ENCODE measurements around the gene BANF2.

Gene BANF2

DNA sequence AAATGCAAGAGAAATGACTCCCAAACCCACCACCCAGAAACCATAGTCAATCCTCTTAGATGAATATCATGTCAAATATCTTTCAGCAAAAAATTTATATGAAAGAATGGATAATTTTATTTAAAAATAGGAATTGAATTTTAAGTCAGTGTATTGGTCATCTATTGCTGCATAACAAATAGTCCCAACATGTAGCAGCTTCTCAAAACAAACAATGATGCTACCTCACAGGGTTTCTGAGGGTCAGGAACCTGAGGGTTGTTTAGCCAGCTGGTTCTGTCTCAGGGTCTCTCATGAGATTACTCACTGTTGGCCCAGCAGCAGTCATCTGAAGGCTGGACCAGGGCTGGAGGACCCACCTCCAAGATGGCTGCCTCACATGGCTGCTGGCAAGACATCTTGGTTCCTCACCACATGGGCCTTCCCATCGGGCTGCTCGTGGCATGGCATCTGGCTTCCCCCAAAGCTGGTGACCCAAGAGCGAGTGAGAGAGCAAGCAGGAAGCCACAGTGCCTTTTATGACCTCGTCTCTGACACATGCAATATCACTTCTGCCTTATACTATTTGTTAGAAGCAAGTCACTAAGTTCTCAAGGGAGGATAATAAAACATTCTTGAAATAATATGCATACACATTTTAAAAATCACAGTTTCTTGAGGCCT, 36.3 kb downstream of the BANF2 start:
- DNase-seq, result no peak

DNA sequence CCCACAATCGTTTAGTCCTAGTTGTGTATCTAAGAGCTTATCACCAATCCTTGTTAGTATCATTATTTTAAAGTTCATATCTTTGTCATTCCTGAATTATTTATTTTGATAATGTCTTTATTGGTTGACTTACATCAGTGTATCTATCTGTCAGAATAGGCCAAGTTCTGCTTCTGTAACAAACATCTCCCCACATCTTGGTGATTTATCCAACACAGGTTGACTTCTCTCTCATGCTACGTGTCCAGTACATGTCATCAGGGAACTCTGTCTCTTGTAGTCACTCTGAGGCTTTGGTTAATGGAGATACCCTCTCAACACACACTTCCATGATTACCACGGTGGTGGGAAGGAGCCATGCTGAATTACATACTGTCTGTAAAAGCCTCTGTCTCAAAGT, 38.4 kb downstream of the BANF2 start:
- DNase-seq, result no peak

DNA sequence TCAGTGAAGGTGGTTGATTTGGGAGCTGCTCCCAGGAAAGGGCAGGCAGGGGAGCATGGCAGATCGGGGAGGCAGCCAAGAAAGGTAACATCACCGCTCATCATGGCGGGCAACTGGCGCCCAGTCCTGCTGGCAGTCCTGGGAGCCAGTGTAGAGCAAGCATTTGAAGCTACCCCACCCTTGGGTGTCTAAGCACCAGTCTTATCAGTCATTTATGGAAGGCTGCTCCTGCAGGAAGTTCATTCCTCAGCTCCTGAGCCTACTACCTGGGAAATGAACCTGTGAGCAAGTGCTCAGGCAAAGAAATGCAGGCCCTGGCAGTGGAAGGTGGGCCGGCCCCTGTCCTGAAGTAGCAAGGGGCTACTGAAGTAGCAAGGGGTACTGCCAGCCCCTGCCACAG, 41.5 kb downstream of the BANF2 start:
- no peak for DNase-seq

DNA sequence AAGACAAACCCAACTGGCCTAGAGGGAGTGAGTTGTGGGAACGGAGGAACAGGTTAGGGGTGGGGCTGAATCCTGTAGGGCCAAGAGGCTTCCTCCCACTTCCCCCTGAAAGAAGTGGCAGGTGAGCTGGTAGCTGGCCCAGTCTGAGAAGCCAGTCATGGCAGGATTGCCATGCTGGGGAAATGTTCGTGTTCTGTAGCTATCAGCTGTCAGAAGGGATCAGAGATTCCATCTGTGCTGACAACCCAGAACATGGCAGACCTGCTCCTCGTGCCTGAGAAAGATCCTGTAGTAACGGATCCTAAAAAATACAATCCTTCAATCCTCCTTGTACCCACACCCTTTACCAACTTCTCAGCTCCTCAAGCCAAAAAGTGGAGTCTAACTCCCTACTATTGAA, 43.0 kb downstream of the BANF2 start:
- DNase-seq, result no peak

DNA sequence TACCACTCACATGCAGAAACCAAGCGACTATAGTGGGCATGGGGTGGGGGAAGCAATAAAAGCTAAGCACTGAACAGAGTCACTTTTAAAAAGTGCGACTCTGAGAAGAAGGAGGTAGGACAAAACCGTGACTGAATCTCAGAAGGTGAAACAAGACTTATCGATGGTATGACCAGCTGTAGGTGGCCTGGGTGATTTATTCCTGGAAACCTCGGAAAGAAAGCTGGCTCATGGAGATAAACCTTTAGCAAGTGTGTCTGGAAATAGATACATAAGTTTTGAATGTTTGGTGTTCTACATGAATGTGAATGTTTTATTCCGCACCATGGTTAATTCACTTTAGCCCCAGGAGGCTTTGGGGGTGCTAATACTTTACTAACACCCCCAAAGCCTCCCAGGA, 43.9 kb downstream of the BANF2 start:
- no peak for DNase-seq

DNA sequence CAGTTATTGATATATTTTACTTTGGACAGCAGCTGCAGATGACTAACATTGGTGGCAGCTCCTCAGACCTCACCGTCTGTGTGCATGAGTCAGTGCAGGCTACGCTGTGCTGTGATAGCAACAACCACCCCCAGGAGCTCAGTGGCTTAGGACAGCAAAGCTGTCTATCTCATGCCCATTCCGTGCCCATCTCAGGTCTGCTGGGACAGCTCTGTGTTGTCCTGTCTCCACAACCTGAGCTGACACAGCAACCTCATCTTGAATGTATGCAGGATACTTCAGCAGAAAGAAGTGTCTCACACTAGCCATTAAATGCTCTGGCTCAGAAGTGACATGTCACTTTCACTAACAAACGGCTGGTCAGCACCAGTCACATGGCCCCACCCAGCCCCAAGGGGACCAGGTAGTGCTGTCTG, 47.7 kb downstream of the BANF2 start:
- DNase-seq, result no peak

DNA sequence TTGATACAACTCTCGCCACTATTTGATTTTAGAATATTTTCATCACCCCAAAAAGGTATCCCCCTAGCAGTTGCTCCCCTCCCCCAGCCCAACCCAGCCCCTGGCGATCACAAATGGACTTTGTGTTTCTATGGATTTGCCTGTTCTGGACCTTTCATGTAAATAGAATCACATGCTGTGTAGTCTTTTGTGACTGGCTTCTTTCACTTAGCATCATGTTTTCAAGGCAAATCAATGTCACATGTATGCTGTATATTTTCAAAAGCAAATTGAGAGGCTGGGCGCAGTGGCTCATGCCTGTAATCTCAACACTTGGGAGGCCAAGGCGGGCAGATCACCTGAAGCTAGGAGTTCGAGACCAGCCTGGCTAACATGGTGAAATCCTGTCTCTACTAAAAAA, 48.5 kb downstream of the BANF2 start:
- DNase-seq, result no peak

DNA sequence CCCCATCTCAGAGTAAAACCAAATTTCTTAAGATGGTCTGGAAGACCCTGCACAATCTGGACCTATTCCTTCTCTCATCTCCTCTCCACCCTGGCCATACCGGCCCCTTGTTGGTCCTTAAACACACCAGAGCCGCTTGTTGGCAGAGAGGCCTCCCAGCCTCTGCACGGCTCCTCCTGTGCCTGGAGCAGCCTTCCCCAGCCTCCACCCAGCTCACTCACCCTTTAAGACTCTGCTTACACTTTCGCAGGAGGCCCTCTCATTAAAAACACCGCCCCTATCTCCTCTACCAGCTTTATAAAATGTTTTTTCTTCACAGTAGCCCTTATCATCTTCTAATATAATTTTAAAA, 49.8 kb downstream of the BANF2 start:
- no peak for DNase-seq

DNA sequence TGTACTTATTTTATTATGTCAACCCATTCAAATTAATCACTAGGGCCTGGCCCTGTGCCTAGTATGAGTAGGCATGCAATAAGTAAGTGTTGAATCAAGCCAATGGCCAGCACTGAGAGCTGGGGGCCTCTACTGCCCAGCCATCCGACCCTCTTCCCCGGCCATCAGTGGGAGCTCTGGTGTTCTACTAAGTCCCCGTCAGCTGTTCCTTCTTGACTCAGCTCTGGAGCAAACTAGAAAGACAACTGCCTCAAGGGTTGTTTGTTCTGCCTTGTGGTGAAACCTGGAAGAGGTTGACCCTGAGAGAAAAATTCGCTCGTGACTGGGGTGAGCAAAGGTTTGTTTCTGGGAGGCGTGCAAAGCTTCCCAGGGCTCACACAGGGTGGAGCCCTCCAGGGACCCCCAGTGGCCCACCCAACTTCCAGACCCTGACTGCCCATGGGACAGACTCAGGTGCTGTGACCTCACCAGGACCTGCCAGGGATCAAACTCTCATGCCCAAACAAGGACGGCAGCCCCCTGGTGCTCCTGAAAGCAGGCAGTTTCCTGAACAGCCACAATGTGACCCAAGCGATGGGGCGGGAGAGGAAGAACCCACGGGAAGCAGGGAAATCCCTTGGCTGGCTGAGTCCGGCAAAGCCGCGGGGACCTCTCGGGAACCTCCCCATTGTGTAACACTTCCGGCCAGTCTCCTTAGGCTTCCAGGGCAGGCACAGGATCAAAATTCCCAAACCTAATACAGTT, 50.4 kb downstream of the BANF2 start:
- DNase-seq, result no peak

DNA sequence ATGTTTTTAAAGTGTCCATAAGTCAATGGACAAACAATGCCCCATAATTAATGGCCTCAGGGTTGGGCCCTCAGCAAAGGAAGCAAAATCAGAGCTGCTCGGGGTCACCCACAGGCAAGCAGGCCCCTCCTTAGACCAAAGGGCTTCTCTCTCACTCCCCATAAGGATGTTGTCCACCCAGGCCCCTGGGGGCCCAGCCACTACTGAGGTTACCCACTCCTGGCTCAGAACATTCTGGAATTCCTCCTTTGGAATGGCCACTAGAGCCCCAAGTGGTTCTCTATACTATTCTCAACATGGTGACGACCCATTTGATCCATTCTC, 50.9 kb downstream of the BANF2 start:
- DNase-seq, result no peak

DNA sequence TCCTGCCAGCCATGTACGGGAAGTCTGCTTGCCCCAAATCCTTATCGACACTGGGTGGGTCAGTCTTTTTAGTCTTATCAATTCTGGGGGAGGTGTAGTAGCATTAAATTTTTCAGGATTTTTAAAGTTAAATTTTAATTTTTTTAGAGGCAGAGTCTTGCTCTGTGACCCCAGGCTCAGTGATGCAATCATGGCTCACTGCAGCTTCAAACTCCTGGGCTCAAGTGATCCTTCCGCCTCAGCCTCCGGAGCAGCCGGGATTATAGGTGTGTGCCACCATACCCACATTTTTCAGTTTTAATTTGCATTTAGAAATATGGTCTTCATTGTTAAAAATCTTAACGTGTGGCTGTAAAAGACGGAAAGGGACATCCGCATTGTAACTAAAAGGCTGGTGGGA, 51.9 kb downstream of the BANF2 start:
- no peak for DNase-seq

DNA sequence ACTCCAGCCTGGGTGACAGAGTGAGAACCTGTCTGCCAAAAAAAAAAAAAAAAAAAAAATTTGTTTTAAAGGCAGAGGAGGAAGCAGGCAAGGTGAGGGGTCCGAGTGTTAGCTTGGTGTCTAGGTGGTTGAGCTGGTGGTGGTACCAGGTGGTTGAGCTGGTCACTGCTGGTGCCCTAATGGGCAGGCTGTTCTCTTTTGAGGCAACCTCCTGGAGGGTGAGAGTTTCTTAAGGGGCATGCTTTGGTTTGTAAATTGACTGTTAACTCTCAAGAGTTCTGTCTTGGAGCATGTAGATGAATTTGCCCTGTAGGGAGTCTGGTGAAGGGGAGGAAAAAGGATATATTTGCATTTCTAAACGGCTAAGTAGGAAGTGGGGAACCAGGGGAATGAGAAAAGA, 52.7 kb downstream of the BANF2 start:
- DNase-seq, result no peak

DNA sequence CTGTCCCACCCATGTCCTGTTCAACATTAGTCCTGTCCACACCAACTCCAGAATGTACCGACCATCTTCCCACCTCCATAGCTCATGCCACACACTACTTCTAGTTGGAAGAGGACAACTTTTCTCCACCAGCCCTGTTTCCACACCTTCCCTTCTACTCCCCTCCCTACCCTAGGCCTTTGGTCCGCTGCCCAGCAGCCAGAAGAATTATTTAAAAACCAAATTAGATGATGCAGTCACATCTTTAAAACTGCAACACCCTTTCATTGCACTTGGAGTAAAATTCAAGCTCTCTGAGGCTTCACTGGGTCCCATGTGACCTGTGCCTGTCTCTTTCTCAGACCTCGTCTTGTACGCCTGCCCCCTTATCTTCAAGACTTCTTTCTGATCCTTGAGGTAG, 53.8 kb downstream of the BANF2 start:
- DNase-seq, result no peak

DNA sequence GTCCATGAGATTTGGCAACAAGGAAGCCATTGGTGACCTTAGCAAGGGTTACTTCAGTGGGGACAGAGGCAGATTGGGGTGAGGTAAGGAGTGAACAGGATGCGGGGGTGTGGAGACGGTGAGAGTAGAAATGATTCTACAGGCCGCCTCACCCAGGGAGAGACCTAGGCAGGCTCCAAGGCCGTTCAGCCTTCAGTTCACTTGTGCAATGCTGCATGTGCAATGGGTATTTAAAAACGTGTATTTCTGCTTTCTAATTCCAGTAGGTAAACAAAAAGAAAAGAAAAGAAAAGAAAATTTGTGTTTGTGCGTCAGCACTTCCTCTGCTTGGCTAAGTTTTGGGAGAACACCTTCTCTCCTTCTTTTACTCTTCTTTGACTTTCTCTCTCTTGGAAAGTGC, 56.8 kb downstream of the BANF2 start:
- no peak for DNase-seq

DNA sequence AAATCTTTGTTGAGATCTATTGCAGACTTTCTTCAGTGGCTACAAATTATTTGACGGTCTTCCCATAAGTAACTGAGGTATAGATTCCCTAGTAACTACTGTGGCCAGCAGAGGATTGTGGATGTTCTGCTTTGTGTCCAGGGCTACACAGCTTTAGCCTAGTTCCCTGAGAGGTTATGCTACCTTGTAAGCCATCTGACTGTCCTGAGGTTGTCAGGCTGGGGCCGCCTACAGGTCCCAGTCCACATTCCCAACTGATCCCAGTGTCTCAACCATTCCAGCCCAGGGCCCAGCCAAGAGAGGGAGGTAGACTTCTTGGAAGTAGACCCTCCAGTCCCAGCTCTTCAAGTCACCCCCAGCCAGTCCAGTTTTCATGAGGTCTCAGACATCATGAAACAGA, 57.7 kb downstream of the BANF2 start:
- DNase-seq, result no peak

DNA sequence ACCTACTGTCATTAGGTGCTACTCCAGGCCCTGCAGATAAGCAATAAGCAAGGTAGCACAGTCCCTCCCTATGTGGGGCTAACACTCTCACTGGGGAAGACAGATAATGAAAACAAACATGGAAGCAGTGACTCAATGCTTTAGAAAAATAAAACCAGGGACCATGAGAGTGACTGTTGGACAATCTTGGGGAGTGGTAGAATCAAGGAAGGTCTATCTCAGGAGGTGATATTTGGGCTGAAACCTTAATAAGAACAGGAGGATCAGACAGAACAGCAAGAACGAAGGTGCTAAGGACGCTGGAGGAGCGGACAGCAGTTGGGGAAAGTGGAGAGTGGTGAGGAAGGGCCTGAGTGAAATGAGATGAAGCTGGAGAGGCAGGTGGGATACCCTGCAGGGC, 58.2 kb downstream of the BANF2 start:
- DNase-seq, result no peak

DNA sequence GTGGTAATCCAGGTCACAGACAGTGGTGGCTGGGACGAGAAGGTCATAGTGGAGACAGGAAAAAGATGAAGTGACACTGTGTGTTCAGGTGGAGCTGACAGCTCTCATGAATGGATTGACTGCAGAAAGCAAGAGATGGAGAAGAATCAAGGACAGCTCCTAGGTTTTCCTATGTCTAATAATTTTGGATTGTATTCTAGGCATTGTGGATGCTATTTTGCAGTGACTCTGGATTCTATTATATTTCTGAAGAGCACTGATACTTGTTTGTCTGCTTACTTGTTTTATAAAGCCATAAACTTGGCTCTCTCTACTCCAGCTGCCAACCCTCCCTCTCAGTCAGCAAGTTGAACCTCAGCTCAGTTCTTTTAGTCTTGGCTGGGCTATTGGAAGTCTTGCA, 58.7 kb downstream of the BANF2 start:
- DNase-seq, result no peak

DNA sequence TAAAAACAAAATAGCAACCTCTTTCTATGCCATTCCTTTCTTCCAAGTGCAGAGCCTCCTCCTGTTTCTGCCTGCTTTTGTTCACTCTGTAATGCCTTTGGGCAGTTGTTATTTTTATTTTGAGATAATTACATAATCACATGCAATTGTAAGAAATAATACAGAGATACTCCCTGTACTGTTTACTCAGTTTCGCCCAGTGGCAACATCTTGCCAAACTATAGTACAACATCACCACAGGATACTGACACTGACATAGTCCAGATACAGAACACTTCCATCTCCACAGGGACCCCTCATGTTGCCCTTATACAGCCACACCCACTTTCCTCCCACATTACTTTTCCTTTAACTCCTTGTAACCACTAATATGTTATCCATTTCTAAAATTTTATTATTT, 59.7 kb downstream of the BANF2 start:
- DNase-seq, result no peak

DNA sequence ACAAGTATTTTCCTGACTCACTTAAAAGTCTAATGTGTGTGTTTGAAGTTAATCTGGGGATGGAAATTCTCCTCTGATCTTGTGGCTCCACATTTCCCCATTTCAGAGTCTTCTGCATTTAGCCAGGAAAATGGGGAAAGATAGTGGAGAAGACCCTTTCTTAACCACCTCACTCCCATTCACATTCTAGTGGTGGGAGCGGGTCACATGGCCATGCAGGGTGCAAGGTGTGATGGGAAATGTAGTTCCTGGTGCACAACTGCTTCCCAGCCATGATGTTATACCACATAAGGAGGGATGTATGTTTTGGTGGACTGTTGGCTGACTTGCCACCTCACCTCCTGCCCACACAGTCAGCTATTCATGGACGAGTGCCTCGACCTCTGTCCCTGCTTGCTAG, 61.8 kb downstream of the BANF2 start:
- no peak for DNase-seq

DNA sequence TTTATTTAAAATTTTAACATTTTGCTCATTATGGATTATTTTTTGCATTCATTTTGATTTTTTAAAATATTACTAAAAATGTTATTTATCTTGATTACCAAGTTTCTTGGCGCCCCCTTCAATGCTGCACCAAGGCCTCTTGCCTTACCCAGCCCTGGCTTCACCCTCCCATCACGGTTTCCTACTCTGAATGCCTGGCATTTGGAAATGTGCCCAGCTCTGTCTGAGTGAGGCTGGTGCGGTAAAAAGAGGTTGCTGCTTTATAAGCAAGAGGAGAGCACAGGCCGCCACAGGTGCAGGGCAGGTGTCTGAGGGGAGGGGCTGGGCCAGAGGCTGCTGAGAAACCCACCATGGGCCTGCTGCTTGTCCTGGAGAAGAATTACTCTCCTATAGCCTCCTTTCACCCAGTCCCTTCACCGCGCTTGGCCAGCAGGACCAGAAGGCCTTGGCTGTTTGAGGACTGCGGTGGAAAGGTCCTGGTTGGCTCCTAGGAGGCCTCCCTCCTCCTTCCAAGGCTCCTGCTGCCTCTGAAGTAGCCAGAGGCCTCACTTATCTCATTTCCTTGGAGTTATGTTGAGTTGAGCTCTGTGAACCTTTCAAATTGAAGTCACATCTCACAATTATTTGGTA, 62.6 kb downstream of the BANF2 start:
- no peak for DNase-seq

DNA sequence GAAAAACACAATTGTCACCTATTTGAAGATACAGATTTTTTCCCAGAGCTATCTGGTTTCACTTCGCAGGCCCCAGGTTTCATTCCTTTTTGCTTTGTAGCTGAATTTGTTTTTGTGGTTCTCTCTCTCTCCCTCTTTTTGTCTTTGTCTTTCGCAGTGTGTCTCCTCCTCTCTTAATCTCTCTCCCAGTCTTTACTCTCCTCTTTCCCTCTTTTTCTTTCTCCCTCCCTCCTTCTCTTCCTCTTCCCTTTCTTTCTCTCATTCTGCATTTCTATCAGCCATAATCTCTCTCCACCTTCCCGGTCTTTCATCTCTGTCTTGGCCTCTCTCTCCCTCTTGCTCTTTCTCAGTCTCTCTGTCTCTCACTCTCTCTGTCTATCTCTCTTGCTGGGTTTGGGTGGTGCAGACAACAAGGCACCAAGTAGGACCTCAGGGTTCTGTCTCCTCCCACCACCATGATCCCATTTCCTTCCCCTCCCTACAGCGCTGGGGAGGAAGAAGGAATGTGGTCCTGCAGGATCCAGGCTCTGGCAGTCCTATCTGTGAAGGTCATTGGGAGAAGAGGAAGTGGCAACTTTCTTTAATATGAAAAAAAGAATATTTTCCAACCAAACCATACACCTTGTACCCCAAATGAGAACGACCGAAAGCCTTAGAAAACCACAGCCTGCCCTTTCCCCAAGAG, 63.2 kb downstream of the BANF2 start:
- no peak for DNase-seq

DNA sequence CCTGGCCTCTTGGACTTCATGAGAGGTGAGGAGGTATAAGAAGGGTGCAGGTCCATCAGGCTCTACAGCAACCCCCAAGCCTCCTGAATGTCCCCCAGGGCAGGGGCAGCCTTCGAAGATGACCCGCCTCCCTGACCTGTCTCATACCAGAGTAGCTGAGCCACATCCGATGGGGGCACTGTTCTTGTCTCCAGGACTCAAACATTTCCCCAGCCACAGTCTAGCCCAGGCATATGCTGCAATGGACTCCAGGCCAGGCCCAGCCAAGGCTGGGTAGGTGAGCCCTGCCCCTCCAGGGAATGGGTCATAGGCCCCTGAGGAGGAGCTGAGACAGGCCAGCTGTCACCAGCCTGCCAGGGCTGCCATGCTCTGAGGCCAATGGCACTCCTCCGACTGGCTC, 65.3 kb downstream of the BANF2 start:
- DNase-seq, result no peak

DNA sequence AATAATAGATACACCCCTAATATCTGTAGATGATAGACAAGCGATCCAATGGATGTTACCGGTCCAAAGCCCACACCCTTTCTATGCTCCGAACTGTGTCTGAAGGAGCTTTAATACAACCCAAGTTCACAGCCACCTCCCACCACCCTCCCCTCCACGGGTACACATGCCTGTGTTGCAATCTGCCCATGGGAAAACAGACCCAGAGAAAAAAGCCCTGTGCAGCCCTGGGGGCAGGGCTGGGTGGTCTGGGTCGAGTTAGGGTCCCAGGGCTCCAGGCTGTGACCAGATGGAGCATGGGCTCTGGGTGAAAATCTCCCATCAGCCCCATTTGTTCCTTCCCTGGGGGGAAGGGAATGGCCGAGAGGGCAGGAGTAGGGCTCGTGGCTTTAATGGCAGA, 65.8 kb downstream of the BANF2 start:
- DNase-seq, result no peak

DNA sequence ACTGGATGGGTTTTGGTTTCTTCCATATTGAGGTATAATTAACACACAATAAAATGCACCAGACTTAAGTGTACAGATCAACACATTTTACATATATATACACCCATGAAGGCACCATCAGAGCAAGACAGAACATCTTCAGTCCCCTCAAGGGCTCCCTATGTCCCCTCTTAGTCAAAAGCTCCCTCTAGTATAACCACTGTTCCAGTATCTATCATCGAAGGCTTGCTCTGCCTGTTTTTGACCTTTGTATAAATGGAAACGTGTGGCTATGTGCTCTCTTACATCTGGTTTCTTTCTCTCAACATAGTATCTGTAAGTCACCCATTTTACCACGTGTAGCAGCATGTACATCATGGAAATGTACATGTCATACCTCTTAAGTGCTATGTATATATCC, 66.5 kb downstream of the BANF2 start:
- DNase-seq, result no peak

All from T-helper 1 cell (primary cell).